HepG2 (cell line): ENCODE measurements around the gene SIRT5. TPM values are rescaled to one million over a fixed set of nuclear protein-coding genes. Genes with fewer than 3 reads are reported as not detected.
A peak's percentile ranks its signal among the peaks of the same experiment; 100 is the strongest.

Experiments used
- HOXA5 ChIP-seq: sonication (generic); formaldehyde crosslinking; IDR thresholded peaks from 2 replicates; pipeline ENCODE4 v1.4.0; 2020; ENCODE audit warnings: missing genetic modification reagents
- KLF9 ChIP-seq: IDR thresholded peaks from 2 replicates; pipeline ENCODE4 v1.6.1; 2016; ENCODE audit warnings: low read depth
- NFATC3 ChIP-seq: sonication (generic); formaldehyde crosslinking; IDR thresholded peaks from 2 replicates; pipeline ENCODE4 v1.5.1; 2020; ENCODE audit warnings: mild to moderate bottlenecking, missing genetic modification reagents
- PHF21A ChIP-seq: sonication (generic); formaldehyde crosslinking; IDR thresholded peaks from 2 replicates; pipeline ENCODE4 v1.5.0; 2020; ENCODE audit warnings: mild to moderate bottlenecking, missing genetic modification reagents
- RFXANK ChIP-seq: IDR thresholded peaks from 2 replicates; pipeline ENCODE4 v1.6.1; 2016
- TCF12 ChIP-seq, 2 experiments: fragments of 450-650 bp in 1 of 2; sonication (generic) in 1 of 2; formaldehyde crosslinking in 1 of 2; IDR thresholded peaks; 2 replicates each; pipeline versions ENCODE4 v1.6.1 to v1.8.0; 2017 to 2022; ENCODE audit warnings: antibody characterized with exemption in 1 of 2, mild to moderate bottlenecking in 1 of 2, missing genetic modification reagents in 1 of 2, moderate library complexity in 1 of 2
- ZNF251 ChIP-seq: sonication (generic); formaldehyde crosslinking; IDR thresholded peaks from 2 replicates; pipeline ENCODE4 v1.9.0; 2021; ENCODE audit warnings: mild to moderate bottlenecking, missing genetic modification reagents
- ZNF615 ChIP-seq: sonication (generic); formaldehyde crosslinking; IDR thresholded peaks from 2 replicates; pipeline ENCODE4 v1.5.0; 2020; ENCODE audit warnings: mild to moderate bottlenecking, missing genetic modification reagents, borderline replicate concordance
- polyA plus RNA-seq, 8 experiments: library from polyadenylated mRNA; depleted of rRNA in 3 of 8; stranded (reverse) in 7 of 8; unstranded in 1 of 8; fragments of >200 nt; fragmentation: Illumina TruSeq in 4 of 8; extraction: Trizol in 4 of 8; gene quantifications; 2 replicates each; pipeline versions ENCODE4 v1.2.1 to v1.2.3, GENCODE V29; 2011 to 2016; ENCODE audit warnings: low read depth in 4 of 8, missing spikeins in 1 of 8, mixed read lengths in 1 of 8; ENCODE audit not compliant: insufficient read depth in 1 of 8
- total RNA-seq, 5 experiments: library from RNA; depleted of rRNA; stranded (reverse); fragments of >200 nt; fragmentation: Illumina TruSeq; extraction: Trizol; gene quantifications; 2 replicates each; pipeline ENCODE4 v1.2.3, GENCODE V29; 2016; ENCODE audit warnings: low read depth in 1 of 5
- TF ChIP-seq, protein P1 (sequence below), 2 experiments: fragments of 450-650 bp in 1 of 2; sonication (generic) in 1 of 2; formaldehyde crosslinking in 1 of 2; IDR thresholded peaks; 2 replicates each; pipeline versions ENCODE4 v1.6.1 to v1.8.0; 2016 to 2022; ENCODE audit warnings: antibody characterized with exemption in 1 of 2, mild to moderate bottlenecking in 1 of 2, missing genetic modification reagents in 1 of 2
- TF ChIP-seq, protein P2 (sequence below): sonication (generic); formaldehyde crosslinking; IDR thresholded peaks from 2 replicates; pipeline ENCODE4 v1.5.0; 2020; ENCODE audit warnings: mild to moderate bottlenecking, missing genetic modification reagents, borderline replicate concordance
- TF ChIP-seq, protein P3 (sequence below): sonication (generic); formaldehyde crosslinking; IDR thresholded peaks from 2 replicates; pipeline ENCODE4 v1.4.0; 2020; ENCODE audit warnings: missing genetic modification reagents, borderline replicate concordance

Gene SIRT5
- total and polyA plus RNA-seq, 2 of the 13 experiments (the other 11 are each of a cell fraction or from before 2014, with no cell fraction given), result 14.1 to 16.6 TPM

DNA sequence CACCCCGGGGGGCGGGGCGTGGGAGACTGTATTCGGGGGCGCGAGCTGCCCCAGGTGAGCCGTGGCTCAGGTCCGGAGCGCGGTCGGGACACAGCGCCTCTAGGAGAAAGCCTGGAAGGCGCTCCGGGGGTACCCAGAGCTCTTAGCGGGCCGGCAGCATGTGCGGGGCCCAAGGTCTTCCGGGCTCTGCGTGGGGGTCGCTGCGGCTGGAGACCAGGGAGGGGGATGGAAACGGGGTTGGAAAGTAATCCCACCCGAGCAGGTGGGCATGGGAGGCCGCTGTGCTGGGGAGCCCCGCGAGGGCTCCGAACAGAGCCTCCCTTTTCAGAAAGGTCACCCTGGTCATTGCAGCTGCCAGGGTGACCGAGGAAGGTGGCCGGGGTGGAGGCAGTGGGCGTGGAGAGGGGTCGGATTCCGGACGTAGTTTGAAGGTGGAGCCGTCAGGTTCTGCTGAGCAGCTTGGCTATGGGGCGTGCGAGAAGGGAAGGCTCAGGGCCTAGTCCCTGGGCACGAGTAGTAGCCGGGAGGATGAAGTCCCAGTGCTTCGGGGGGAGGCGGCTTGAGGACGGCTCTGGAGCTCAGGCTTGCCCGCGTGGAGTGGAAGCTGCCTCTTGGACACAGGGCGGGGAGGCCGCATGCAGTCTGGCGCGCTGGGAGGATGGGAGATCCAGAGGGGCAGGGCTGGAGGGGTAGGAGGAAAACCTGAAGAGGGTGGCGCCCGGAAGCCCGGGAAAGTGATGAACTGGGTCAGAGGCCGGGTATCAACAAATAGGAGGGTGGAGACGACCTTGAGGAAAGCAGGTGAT lies at the start of gene SIRT5 (continued):
- TF ChIP-seq, protein P1, sequence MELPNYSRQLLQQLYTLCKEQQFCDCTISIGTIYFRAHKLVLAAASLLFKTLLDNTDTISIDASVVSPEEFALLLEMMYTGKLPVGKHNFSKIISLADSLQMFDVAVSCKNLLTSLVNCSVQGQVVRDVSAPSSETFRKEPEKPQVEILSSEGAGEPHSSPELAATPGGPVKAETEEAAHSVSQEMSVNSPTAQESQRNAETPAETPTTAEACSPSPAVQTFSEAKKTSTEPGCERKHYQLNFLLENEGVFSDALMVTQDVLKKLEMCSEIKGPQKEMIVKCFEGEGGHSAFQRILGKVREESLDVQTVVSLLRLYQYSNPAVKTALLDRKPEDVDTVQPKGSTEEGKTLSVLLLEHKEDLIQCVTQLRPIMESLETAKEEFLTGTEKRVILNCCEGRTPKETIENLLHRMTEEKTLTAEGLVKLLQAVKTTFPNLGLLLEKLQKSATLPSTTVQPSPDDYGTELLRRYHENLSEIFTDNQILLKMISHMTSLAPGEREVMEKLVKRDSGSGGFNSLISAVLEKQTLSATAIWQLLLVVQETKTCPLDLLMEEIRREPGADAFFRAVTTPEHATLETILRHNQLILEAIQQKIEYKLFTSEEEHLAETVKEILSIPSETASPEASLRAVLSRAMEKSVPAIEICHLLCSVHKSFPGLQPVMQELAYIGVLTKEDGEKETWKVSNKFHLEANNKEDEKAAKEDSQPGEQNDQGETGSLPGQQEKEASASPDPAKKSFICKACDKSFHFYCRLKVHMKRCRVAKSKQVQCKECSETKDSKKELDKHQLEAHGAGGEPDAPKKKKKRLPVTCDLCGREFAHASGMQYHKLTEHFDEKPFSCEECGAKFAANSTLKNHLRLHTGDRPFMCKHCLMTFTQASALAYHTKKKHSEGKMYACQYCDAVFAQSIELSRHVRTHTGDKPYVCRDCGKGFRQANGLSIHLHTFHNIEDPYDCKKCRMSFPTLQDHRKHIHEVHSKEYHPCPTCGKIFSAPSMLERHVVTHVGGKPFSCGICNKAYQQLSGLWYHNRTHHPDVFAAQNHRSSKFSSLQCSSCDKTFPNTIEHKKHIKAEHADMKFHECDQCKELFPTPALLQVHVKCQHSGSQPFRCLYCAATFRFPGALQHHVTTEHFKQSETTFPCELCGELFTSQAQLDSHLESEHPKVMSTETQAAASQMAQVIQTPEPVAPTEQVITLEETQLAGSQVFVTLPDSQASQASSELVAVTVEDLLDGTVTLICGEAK (IDR thresholded peaks at IDR 0.05), result no peak
- TF ChIP-seq, protein P1 (CRISPR knock-in tag; IDR thresholded peaks at IDR 0.05), result peak; percentile 72
- TF ChIP-seq, protein P2, sequence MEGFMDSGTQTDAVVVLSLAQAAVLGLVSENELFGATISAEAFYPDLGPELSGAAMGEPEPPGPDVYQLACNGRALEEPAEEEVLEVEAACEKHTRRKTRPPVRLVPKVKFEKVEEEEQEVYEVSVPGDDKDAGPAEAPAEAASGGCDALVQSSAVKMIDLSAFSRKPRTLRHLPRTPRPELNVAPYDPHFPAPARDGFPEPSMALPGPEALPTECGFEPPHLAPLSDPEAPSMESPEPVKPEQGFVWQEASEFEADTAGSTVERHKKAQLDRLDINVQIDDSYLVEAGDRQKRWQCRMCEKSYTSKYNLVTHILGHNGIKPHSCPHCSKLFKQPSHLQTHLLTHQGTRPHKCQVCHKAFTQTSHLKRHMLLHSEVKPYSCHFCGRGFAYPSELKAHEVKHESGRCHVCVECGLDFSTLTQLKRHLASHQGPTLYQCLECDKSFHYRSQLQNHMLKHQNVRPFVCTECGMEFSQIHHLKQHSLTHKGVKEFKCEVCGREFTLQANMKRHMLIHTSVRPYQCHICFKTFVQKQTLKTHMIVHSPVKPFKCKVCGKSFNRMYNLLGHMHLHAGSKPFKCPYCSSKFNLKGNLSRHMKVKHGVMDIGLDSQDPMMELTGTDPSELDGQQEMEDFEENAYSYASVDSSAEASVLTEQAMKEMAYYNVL, result peak; percentile 74
- TF ChIP-seq RFXANK, result peak; percentile 67; the same call in 1 of the 2 replicates
- no peak for TF ChIP-seq ZNF615 (CRISPR knock-in tag)
- peak; percentile 91 for TF ChIP-seq KLF9
- TF ChIP-seq, protein P3, sequence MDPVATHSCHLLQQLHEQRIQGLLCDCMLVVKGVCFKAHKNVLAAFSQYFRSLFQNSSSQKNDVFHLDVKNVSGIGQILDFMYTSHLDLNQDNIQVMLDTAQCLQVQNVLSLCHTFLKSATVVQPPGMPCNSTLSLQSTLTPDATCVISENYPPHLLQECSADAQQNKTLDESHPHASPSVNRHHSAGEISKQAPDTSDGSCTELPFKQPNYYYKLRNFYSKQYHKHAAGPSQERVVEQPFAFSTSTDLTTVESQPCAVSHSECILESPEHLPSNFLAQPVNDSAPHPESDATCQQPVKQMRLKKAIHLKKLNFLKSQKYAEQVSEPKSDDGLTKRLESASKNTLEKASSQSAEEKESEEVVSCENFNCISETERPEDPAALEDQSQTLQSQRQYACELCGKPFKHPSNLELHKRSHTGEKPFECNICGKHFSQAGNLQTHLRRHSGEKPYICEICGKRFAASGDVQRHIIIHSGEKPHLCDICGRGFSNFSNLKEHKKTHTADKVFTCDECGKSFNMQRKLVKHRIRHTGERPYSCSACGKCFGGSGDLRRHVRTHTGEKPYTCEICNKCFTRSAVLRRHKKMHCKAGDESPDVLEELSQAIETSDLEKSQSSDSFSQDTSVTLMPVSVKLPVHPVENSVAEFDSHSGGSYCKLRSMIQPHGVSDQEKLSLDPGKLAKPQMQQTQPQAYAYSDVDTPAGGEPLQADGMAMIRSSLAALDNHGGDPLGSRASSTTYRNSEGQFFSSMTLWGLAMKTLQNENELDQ (CRISPR knock-in tag), result peak; percentile 72; the same call in 1 of the 2 replicates
- no peak for TF ChIP-seq ZNF251
- peak; percentile 55; the same call in 1 of the 2 replicates for TF ChIP-seq HOXA5
- no peak for TF ChIP-seq TCF12 (IDR thresholded peaks at IDR 0.05)
- peak; percentile 94 for TF ChIP-seq TCF12 (CRISPR knock-in tag; IDR thresholded peaks at IDR 0.05)
- 0 out of 2 replicates have a peak, but pooled peaks have one; percentile 16 for TF ChIP-seq NFATC3 (CRISPR knock-in tag)
- TF ChIP-seq PHF21A, result peak; percentile 83
